ENCODE measurements around the gene DEF6. TPM values are rescaled to one million over a fixed set of nuclear protein-coding genes. Genes with fewer than 3 reads are reported as not detected.

The DEF6 gene
- total RNA-seq, 1 donor from 2014 or later, result 5.9 TPM

GRCh38 chr6:35272005-35272404 lies 25.6 kb upstream of the DEF6 start:
- peaks cover 3% of the 10 kb centered on the region for H3K36me3 Mint-ChIP-seq (ENCODE audit: insufficient read depth)
- H3K4me1 Mint-ChIP-seq (ENCODE audit: low read depth), result peaks cover 8% of the 10 kb centered on the region
- no peak for DNase-seq (ENCODE audit: low spot score, unreplicated experiment)

GRCh38 chr6:35273822-35274559 lies 23.6 kb upstream of the DEF6 start:
- no peak for TF ChIP-seq CTCF (IDR thresholded peaks at IDR 0.05; ENCODE audit: unreplicated experiment)
- no peak overlapping the region for H3K27ac Mint-ChIP-seq
- no peaks in the 10 kb centered on the region for H3K27me3 Mint-ChIP-seq
- no peaks in the 10 kb centered on the region for H3K9me3 Mint-ChIP-seq (ENCODE audit: low read depth)
- DNase-seq (ENCODE audit: low spot score, unreplicated experiment), result no peak
- no peak overlapping the region for H3K4me3 Mint-ChIP-seq (ENCODE audit: low read depth)
- H3K36me3 Mint-ChIP-seq (ENCODE audit: insufficient read depth), result peaks cover 4% of the 10 kb centered on the region
- H3K4me1 Mint-ChIP-seq (ENCODE audit: low read depth), result no peaks in the 10 kb centered on the region

More at GRCh38 chr6:35272005-35272404, 25.6 kb upstream of the DEF6 start:
- Mint-ChIP-seq H3K27me3 (no peaks in the 10 kb centered on the region), H3K27ac (no peak overlapping the region), H3K9me3 (ENCODE audit: low read depth) (no peaks in the 10 kb centered on the region), H3K4me3 (ENCODE audit: low read depth) (no peak overlapping the region)
- no peak for TF ChIP-seq CTCF (IDR thresholded peaks at IDR 0.05; ENCODE audit: unreplicated experiment)

GRCh38 chr6:35275744-35276260 lies 21.8 kb upstream of the DEF6 start:
- no peak overlapping the region for H3K4me3 Mint-ChIP-seq (ENCODE audit: low read depth)
- H3K27me3 Mint-ChIP-seq, result no peaks in the 10 kb centered on the region
- no peak for TF ChIP-seq CTCF (IDR thresholded peaks at IDR 0.05; ENCODE audit: unreplicated experiment)
- H3K4me1 Mint-ChIP-seq (ENCODE audit: low read depth), result no peaks in the 10 kb centered on the region
- no peaks in the 10 kb centered on the region for H3K9me3 Mint-ChIP-seq (ENCODE audit: low read depth)
- no peak overlapping the region for H3K27ac Mint-ChIP-seq
- peaks cover 1% of the 10 kb centered on the region for H3K36me3 Mint-ChIP-seq (ENCODE audit: insufficient read depth)
- DNase-seq (ENCODE audit: low spot score, unreplicated experiment), result no peak

- no peak for DNase-seq (ENCODE audit: low spot score, unreplicated experiment)
- Mint-ChIP-seq H3K9me3 (ENCODE audit: low read depth) (no peaks in the 10 kb centered on the region), H3K4me1 (ENCODE audit: low read depth) (no peaks in the 10 kb centered on the region), H3K27ac (peak overlapping the region; percentile 11), H3K36me3 (ENCODE audit: insufficient read depth) (peaks cover 15% of the 10 kb centered on the region), H3K27me3 (no peaks in the 10 kb centered on the region), H3K4me3 (ENCODE audit: low read depth) (no peak overlapping the region)
- TF ChIP-seq CTCF (IDR thresholded peaks at IDR 0.05; ENCODE audit: unreplicated experiment), result no peak
These were observed 18.9 kb upstream of the DEF6 start for GRCh38 chr6:35278708-35279107.

- TF ChIP-seq CTCF (IDR thresholded peaks at IDR 0.05; ENCODE audit: unreplicated experiment), result no peak
- H3K4me3 Mint-ChIP-seq (ENCODE audit: low read depth), result no peak overlapping the region
- no peak overlapping the region for H3K27ac Mint-ChIP-seq
- no peaks in the 10 kb centered on the region for H3K27me3 Mint-ChIP-seq
- no peaks in the 10 kb centered on the region for H3K4me1 Mint-ChIP-seq (ENCODE audit: low read depth)
- no peak for DNase-seq (ENCODE audit: low spot score, unreplicated experiment)
- no peaks in the 10 kb centered on the region for H3K9me3 Mint-ChIP-seq (ENCODE audit: low read depth)
- peaks cover 18% of the 10 kb centered on the region for H3K36me3 Mint-ChIP-seq (ENCODE audit: insufficient read depth)
These were observed 16.7 kb upstream of the DEF6 start for GRCh38 chr6:35280903-35281302.

All from progenitor cell of endocrine pancreas (in vitro differentiated cells).